ENCODE results near the gene CIAO3.

GRCh38 chr16:764184-764750, 23.5 kb upstream of the CIAO3 start:
- TF ChIP-seq POLR2AphosphoS5 (IDR thresholded peaks at IDR 0.05) (no peak), CTCF (IDR thresholded peaks at IDR 0.05) (no peak), POLR2A (IDR thresholded peaks at IDR 0.05) (no peak)

All from prostate gland (tissue), 2 donors.